ENCODE data around the gene CSRNP3. TPM values are rescaled to one million over a fixed set of nuclear protein-coding genes. Genes with fewer than 3 reads are reported as not detected.

Gene CSRNP3
- total RNA-seq, 4 donors from 2014 or later, result 0.51 to 2.4 (median 1.1) TPM

DNA sequence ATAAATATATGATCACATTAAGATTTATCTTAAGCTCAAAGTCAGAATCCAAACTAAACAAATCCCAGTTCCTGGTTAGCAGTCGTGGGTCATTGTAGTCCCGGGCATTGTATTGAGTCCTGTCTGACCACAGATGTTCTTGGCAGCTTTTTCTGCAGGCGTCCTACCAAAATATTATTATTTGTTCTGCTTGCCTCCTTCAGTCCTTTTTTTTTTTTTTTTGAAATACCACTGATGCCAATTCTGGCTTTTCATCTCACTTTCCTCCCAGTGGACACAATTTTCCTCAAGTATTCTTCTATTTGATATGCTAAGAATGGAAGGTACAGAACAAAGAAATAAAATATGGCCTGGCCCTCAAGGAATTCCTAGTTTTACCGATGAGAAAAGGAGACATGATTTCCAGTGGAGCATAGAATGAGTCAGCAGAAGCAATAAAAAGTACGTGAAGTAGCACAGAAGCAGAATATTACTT lies 151.6 kb downstream of the CSRNP3 start:
- TF ChIP-seq, protein P1, sequence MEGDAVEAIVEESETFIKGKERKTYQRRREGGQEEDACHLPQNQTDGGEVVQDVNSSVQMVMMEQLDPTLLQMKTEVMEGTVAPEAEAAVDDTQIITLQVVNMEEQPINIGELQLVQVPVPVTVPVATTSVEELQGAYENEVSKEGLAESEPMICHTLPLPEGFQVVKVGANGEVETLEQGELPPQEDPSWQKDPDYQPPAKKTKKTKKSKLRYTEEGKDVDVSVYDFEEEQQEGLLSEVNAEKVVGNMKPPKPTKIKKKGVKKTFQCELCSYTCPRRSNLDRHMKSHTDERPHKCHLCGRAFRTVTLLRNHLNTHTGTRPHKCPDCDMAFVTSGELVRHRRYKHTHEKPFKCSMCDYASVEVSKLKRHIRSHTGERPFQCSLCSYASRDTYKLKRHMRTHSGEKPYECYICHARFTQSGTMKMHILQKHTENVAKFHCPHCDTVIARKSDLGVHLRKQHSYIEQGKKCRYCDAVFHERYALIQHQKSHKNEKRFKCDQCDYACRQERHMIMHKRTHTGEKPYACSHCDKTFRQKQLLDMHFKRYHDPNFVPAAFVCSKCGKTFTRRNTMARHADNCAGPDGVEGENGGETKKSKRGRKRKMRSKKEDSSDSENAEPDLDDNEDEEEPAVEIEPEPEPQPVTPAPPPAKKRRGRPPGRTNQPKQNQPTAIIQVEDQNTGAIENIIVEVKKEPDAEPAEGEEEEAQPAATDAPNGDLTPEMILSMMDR (IDR thresholded peaks at IDR 0.05; ENCODE audit: low read depth), result no peak

DNA sequence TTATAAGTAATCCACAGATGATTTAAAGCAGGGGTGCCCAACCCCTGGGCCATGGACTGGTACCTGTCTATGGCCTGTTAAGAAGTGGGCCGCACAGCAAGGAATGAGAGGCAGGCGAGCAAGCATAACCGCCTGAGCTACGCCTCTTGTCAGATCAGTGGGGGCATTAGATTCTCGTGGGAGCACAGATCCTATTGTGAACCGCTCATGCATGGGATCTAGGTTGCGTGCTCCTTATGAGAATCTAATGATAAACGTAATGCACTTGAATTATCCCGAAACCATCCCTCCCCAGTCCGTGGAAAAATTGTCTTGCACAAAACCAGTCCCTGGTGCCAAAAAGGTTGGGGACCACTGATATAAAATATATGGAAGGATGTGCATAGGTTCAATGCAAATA lies 153.7 kb downstream of the CSRNP3 start:
- TF ChIP-seq, protein P1 (IDR thresholded peaks at IDR 0.05; ENCODE audit: low read depth), result no peak

DNA sequence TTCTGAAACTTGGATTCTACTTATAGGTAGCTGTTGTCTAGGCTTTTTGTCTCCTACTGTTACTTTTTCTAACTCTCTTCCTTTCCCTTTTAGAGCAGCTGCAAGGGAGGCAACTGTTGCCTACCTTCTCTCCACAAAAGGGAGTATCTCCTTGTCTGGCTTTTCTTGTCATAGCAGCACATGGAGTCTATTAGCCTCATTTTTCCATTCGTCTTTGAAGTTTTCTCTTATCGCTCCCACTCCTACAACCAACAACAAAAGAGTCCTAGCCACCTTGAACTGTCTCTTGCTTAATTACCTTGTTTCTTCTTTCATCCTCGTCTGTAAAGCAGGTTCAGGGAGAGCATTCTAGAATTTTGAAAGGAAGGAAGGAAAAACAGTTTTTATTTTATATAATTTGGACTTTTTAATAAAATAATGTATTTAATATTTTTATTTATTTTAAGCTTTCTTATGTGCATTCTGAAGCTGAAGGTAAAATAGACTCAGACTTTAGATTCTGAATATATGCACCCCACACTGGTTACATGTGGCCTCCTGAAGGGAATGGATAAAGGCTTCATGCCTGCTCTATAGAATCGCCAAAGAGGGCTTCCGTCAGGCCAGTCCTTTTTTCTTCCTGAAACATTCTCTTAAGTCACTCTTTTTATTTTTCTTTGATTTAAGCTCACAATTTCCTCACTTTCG lies 154.4 kb downstream of the CSRNP3 start:
- TF ChIP-seq, protein P1 (IDR thresholded peaks at IDR 0.05; ENCODE audit: low read depth), result no peak

DNA sequence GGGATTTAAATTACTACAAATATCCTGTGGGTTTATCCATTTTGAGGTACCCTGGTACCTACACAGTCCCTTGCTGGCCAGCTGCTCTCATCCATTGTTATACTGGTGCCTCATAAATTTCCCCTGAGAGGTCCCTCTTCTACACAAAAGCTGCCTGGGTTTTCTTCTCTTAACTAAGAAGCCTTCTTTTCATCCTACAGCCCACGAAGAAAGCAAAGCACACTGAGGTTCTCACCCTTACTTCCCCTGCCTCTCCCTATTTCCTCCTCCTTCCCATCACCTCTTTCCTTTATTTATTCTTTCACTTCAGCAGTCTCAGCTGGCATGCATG lies 154.9 kb downstream of the CSRNP3 start:
- TF ChIP-seq, protein P1 (IDR thresholded peaks at IDR 0.05; ENCODE audit: low read depth), result no peak

DNA sequence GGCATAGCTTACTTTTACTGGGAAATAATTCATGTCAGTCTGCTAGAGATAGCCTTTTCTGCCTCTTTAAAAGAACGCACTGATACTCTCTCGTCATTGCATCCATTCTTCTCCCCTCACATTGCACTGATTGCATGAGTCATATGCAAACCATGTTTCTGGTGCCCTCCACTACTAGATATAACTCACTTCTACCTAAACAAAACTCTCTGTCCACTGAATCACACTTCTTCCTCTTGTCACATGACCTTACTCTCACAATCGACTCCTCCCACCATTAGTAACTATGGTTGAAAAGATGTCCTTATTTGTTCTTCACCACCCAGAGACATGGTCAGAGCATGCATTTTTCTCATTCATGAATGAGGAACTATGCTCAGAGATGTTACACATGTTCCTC lies 158.0 kb downstream of the CSRNP3 start:
- TF ChIP-seq, protein P1 (IDR thresholded peaks at IDR 0.05; ENCODE audit: low read depth), result no peak

DNA sequence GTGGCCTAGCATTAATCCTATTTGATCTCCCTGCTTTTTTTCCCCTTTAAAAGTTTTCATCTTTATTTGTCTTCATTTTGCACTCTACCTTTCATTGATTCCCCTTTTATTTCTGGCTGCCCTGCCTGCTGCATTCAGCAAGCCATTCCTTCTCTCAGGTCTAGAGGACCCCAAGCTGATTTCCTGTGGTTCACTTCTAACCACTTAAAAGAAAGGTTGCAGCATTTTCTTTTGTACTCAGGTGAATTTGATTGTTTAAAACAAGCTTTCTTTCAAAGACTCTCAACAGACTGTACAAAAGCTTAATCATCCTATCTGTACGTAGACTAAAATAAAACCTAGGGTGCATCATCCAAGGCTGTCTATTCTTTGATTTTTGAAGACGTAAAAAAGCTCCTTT lies 160.3 kb downstream of the CSRNP3 start:
- TF ChIP-seq, protein P1 (IDR thresholded peaks at IDR 0.05; ENCODE audit: low read depth), result no peak

DNA sequence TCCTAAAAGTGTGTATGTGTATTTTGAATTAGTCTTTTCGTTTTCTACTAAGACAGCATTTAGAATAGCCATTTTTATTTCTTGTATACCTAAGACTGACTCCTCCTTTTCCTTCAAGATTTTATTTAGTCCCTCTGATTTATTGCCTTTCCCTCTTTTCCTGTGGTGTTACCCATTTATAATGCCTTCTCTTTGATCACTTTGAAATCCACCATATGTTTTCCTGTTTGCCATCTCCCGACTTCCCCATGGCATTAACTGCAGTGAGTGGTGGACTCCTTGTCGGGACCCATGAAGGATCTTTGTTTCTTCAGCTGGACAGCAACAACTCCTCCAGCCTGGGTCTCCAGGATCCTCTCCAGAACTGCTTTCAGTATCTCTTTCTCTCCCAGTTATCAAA lies 160.7 kb downstream of the CSRNP3 start:
- TF ChIP-seq, protein P1 (IDR thresholded peaks at IDR 0.05; ENCODE audit: low read depth), result no peak
